Ishikawa (cell line): Measurements from ENCODE around the gene ZWINT.

Experiments
- CEBPB ChIP-seq: IDR thresholded peaks from 2 replicates; pipeline ENCODE4 v1.6.1; 2012
- CREB1 ChIP-seq: IDR thresholded peaks from 2 replicates; pipeline ENCODE4 v1.6.1; 2012; ENCODE audit warnings: low read depth
- EGR1 ChIP-seq: IDR thresholded peaks from 2 replicates; pipeline ENCODE4 v1.6.1; 2012
- EP300 ChIP-seq: IDR thresholded peaks from 2 replicates; pipeline ENCODE4 v1.6.1; 2012; ENCODE audit warnings: borderline replicate concordance
- FOXM1 ChIP-seq: IDR thresholded peaks from 2 replicates; pipeline ENCODE4 v1.6.1; 2012; ENCODE audit warnings: low read depth, borderline replicate concordance
- MAX ChIP-seq: IDR thresholded peaks from 2 replicates; pipeline ENCODE4 v1.6.1; 2012
- NFIC ChIP-seq: IDR thresholded peaks from 2 replicates; pipeline ENCODE4 v1.6.1; 2012
- RAD21 ChIP-seq: IDR thresholded peaks from 2 replicates; pipeline ENCODE4 v1.6.1; 2012; ENCODE audit warnings: low read depth
- REST ChIP-seq: IDR thresholded peaks from 2 replicates; pipeline ENCODE4 v1.6.1; 2012; ENCODE audit warnings: low read depth, mild to moderate bottlenecking
- TAF1 ChIP-seq: IDR thresholded peaks from 2 replicates; pipeline ENCODE4 v1.6.1; 2012; ENCODE audit warnings: low read depth, mild to moderate bottlenecking
- TCF12 ChIP-seq: IDR thresholded peaks from 2 replicates; pipeline ENCODE4 v1.6.1; 2012; ENCODE audit warnings: low read depth
- TEAD4 ChIP-seq: IDR thresholded peaks from 2 replicates; pipeline ENCODE4 v1.6.1; 2012
- USF1 ChIP-seq: IDR thresholded peaks from 2 replicates; pipeline ENCODE4 v1.6.1; 2012
- YY1 ChIP-seq: IDR thresholded peaks from 2 replicates; pipeline ENCODE4 v1.6.1; 2012; ENCODE audit warnings: low read depth
- ZBTB7A ChIP-seq: IDR thresholded peaks from 2 replicates; pipeline ENCODE4 v1.6.1; 2012; ENCODE audit warnings: low read depth

The ZWINT gene

GRCh38 chr10:56348101-56348500 is 13.0 kb downstream of the ZWINT start:
- TF ChIP-seq FOXM1 (no peak), REST (no peak), TCF12 (no peak), EP300 (no peak), YY1 (no peak), NFIC (no peak), CEBPB (no peak), TAF1 (no peak), ZBTB7A (no peak), MAX (no peak)

GRCh38 chr10:56346845-56347415 is 14.1 kb downstream of the ZWINT start:
- no peak for TF ChIP-seq TCF12
- TF ChIP-seq FOXM1, result no peak
- TF ChIP-seq CEBPB, result no peak

DNA sequence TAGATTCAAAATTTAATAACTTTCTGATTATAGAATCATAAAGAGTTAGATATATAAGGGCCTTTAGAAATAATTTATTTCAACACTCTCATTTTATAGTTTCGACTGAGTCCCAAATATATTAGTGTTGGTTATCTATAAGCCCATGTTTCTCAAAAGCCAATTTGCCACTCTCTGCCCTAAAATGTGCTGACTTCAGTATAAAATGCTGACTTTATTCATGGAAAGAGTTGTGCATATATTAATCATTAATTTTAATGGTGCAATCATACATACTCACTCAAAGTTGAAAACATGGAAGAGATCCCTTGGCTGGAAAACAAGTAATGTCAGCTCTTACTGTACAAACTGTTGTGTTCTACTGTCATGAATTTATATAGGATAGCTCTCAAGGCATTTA is 19.4 kb downstream of the ZWINT start:
- TF ChIP-seq MAX (no peak), USF1 (no peak), TEAD4 (no peak), CEBPB (no peak)

GRCh38 chr10:56329961-56330360 is 31.1 kb downstream of the ZWINT start:
- TF ChIP-seq EGR1, result no peak
- no peak for TF ChIP-seq TEAD4
- no peak for TF ChIP-seq MAX
- TF ChIP-seq NFIC, result no peak
- no peak for TF ChIP-seq TAF1
- TF ChIP-seq RAD21, result no peak
- TF ChIP-seq CREB1, result no peak
- no peak for TF ChIP-seq YY1
- TF ChIP-seq TCF12, result no peak
- no peak for TF ChIP-seq REST
- TF ChIP-seq USF1, result no peak
- no peak for TF ChIP-seq FOXM1

- TF ChIP-seq TEAD4, result no peak
- no peak for TF ChIP-seq RAD21
- TF ChIP-seq CEBPB, result no peak
- no peak for TF ChIP-seq MAX
- no peak for TF ChIP-seq ZBTB7A
- TF ChIP-seq YY1, result no peak
- no peak for TF ChIP-seq FOXM1
- no peak for TF ChIP-seq NFIC
- no peak for TF ChIP-seq REST
- no peak for TF ChIP-seq USF1
- no peak for TF ChIP-seq TCF12
- TF ChIP-seq EGR1, result no peak
- TF ChIP-seq EP300, result no peak
- no peak for TF ChIP-seq CREB1
- TF ChIP-seq TAF1, result no peak
Observed at GRCh38 chr10:56327118-56327517, 33.9 kb downstream of the ZWINT start.
